Activated T-cell treated with anti-CD3 and anti-CD28 coated beads for 48 hours (primary cell): ENCODE results near the gene PPP2R1B.
"Not testable (repeated sequence)": the region's sequence is repeated elsewhere in the genome, so short reads cannot be mapped to it uniquely, and the experiment has no call there.

Experiments
- DNase-seq: peaks from one replicate; pipeline ENCODE4 v3.0.0-alpha.2; 2020; ENCODE audit warnings: low read depth

The PPP2R1B gene

GRCh38 chr11:111725621-111726020 lies 40.6 kb downstream of the PPP2R1B start:
- DNase-seq = no peak

GRCh38 chr11:111724615-111725129 lies 41.5 kb downstream of the PPP2R1B start:
- no peak for DNase-seq

- DNase-seq = no peak
Measured at GRCh38 chr11:111723595-111723994, 42.6 kb downstream of the PPP2R1B start.

- no peak for DNase-seq
Measured at GRCh38 chr11:111722501-111722900, 43.7 kb downstream of the PPP2R1B start.

- no peak for DNase-seq
Measured at GRCh38 chr11:111720801-111721494, 45.2 kb downstream of the PPP2R1B start.

GRCh38 chr11:111719379-111719778 lies 46.8 kb downstream of the PPP2R1B start:
- DNase-seq = no peak

- no peak for DNase-seq
Measured at GRCh38 chr11:111718859-111719258, 47.3 kb downstream of the PPP2R1B start.

GRCh38 chr11:111718436-111718835 lies 47.8 kb downstream of the PPP2R1B start:
- DNase-seq = no peak

GRCh38 chr11:111717660-111718059 lies 48.5 kb downstream of the PPP2R1B start:
- not testable (repeated sequence) for DNase-seq

- DNase-seq = no peak
Measured at GRCh38 chr11:111715142-111715816, 50.9 kb downstream of the PPP2R1B start.

GRCh38 chr11:111714522-111714921 lies 51.7 kb downstream of the PPP2R1B start:
- DNase-seq = no peak

- no peak for DNase-seq
Measured at GRCh38 chr11:111707691-111708067, 58.5 kb downstream of the PPP2R1B start.

GRCh38 chr11:111707039-111707690 lies 59.0 kb downstream of the PPP2R1B start:
- DNase-seq = no peak

- no peak for DNase-seq
Measured at GRCh38 chr11:111703576-111703975, 62.6 kb downstream of the PPP2R1B start.

- DNase-seq = no peak
Measured at GRCh38 chr11:111702623-111703022, 63.6 kb downstream of the PPP2R1B start.

GRCh38 chr11:111700162-111700561 lies 66.0 kb downstream of the PPP2R1B start:
- no peak for DNase-seq

GRCh38 chr11:111699579-111700156 lies 66.5 kb downstream of the PPP2R1B start:
- no peak for DNase-seq

- DNase-seq = no peak
Measured at GRCh38 chr11:111698852-111699559, 67.2 kb downstream of the PPP2R1B start.

GRCh38 chr11:111697933-111698371 lies 68.2 kb downstream of the PPP2R1B start:
- no peak for DNase-seq

GRCh38 chr11:111696556-111696955 lies 69.6 kb downstream of the PPP2R1B start:
- no peak for DNase-seq

GRCh38 chr11:111694851-111695250 lies 71.3 kb downstream of the PPP2R1B start:
- no peak for DNase-seq
